Aorta (tissue), 5 donors: Measurements from ENCODE around the gene ANKRD36C. TPM values are rescaled to one million over a fixed set of nuclear protein-coding genes. Genes with fewer than 3 reads are reported as not detected.
"Not testable (repeated sequence)": the region's sequence is repeated elsewhere in the genome, so short reads cannot be mapped to it uniquely, and the experiment has no call there.

Source experiments
- ATAC-seq: fragments of 200-7000 bp; cut with Tn5 transposase; one replicate; pipeline ENCODE4 v1.9.1; 2022; ENCODE audit warnings: moderate library complexity; ENCODE audit not compliant: low FRiP score
- DNase-seq, 2 donors: peaks; one replicate each; pipeline ENCODE4 v3.0.0-alpha.2; 2020
- H3K27ac ChIP-seq, 2 donors: one replicate each; pipeline ENCODE4 v1.5.1; 2013; ENCODE audit warnings: low read length in 2 of 2, mild to moderate bottlenecking in 2 of 2, moderate library complexity in 2 of 2, control low read depth in 1 of 2, inconsistent platforms in 1 of 2, low read depth in 1 of 2
- H3K27me3 ChIP-seq, 2 donors: one replicate each; pipeline ENCODE4 v1.6.1; 2013; ENCODE audit warnings: control low read depth in 1 of 2, low read length in 1 of 2, mild to moderate bottlenecking in 1 of 2, moderate library complexity in 1 of 2; ENCODE audit not compliant: insufficient read depth in 2 of 2, control insufficient read depth in 1 of 2
- H3K36me3 ChIP-seq, 2 donors: one replicate each; pipeline ENCODE4 v1.6.1; 2013; ENCODE audit warnings: control low read depth in 1 of 2, low read length in 1 of 2, mild to moderate bottlenecking in 1 of 2; ENCODE audit not compliant: insufficient read depth in 2 of 2, control insufficient read depth in 1 of 2
- H3K4me1 ChIP-seq, 2 donors: one replicate each; pipeline ENCODE4 v1.6.1; 2013; ENCODE audit warnings: low read length in 2 of 2, control low read depth in 1 of 2, mild to moderate bottlenecking in 1 of 2, moderate library complexity in 1 of 2; ENCODE audit not compliant: insufficient read depth in 2 of 2, control insufficient read depth in 1 of 2
- H3K4me3 ChIP-seq, 2 donors: one replicate each; pipeline ENCODE4 v1.5.1; 2013; ENCODE audit warnings: low read length in 2 of 2, control low read depth in 1 of 2, mild to moderate bottlenecking in 1 of 2
- H3K9me3 ChIP-seq: one replicate; pipeline ENCODE4 v1.6.1; 2013; ENCODE audit warnings: mild to moderate bottlenecking, low read length; ENCODE audit not compliant: control insufficient read depth
- WGBS, 2 donors: extraction: QIAGEN DNeasy Blood & Tissue Kit; methylation state at CpG; one replicate each; pipeline ENCODE4 v1.1.7; 2013; 5-methylcytosine and 5-hydroxymethylcytosine counted together
- intact Hi-C, 2 donors: fragments of 100-400 bp; cut with DNase I; formaldehyde crosslinking; loops; one replicate each; pipeline versions ENCODE4 v1.14.2 to v1.15.0; 2022
- polyA plus RNA-seq, 2 donors: library from polyadenylated mRNA; stranded (reverse); fragments of 200-250 nt; gene quantifications; one replicate each; pipeline ENCODE4 v1.2.3, GENCODE V29; 2013
- total RNA-seq, 2 donors: library from RNA; stranded (reverse); fragmentation: NEBNext Ultra II Directional; extraction: Animal tissue kit (Norgen Biotek cat#: 25700); gene quantifications; one replicate each; pipeline ENCODE4 v1.2.1, GENCODE V29; 2021
- donor health status: healthy with polysubstance abuse.
- donor health status: Bipolar disorder and iron deficiency.
- donor health status: DM: no; HTN: no; CAD: no.
- donor health status: DM: no; HTN: no; CAD: no.
- donor health status: DM: yes; HTN: yes; CAD: no.

Gene ANKRD36C
- total and polyA plus RNA-seq, 4 donors, result 1.4 to 81.1 (median 28.5) TPM

- H3K9me3 ChIP-seq, H3K27me3 ChIP-seq, ATAC-seq, H3K36me3 ChIP-seq, H3K4me1 ChIP-seq, DNase-seq, H3K27ac ChIP-seq, H3K4me3 ChIP-seq: not testable (repeated sequence)
- intact Hi-C loops, result loop anchor here in 1 of 2 donors (10.0 kb wide), 1 partner anchor 151 kb away; no protein-coding TSS in a partner anchor
- 82 to 85% methylated on average over 6 to 7 of the region's 7 CpGs for WGBS, 2 donors
Observed at GRCh38 chr2:96023701-96024100, 32.1 kb upstream of the ANKRD36C start.

- H3K36me3 ChIP-seq, H3K4me1 ChIP-seq, H3K4me3 ChIP-seq, H3K27me3 ChIP-seq, H3K27ac ChIP-seq, H3K9me3 ChIP-seq: not testable (repeated sequence)
- WGBS, 2 donors, result 62 to 68% methylated on average over 14 of the region's 19 CpGs
- ATAC-seq, result peak; percentile 88
- peak; percentile 89 to 91 for DNase-seq
- intact Hi-C loops, result loop anchor here in 1 of 2 donors (10.0 kb wide), 1 partner anchor 152 kb away; no protein-coding TSS in a partner anchor
Observed at GRCh38 chr2:96022701-96023447, 31.2 kb upstream of the ANKRD36C start.

- not testable (repeated sequence) for DNase-seq
- intact Hi-C loops, result loop anchor here in 1 of 2 donors (10.0 kb wide), 1 partner anchor 153 kb away; no protein-coding TSS in a partner anchor
- 89 to 95% methylated on average over 5 to 7 of the region's 7 CpGs for WGBS, 2 donors
Observed at GRCh38 chr2:96022126-96022525, 30.5 kb upstream of the ANKRD36C start.

GRCh38 chr2:96021142-96021541 lies 29.5 kb upstream of the ANKRD36C start:
- not testable (repeated sequence) for ATAC-seq, H3K36me3 ChIP-seq, H3K27me3 ChIP-seq, DNase-seq, H3K9me3 ChIP-seq, H3K4me1 ChIP-seq, H3K4me3 ChIP-seq, H3K27ac ChIP-seq
- WGBS, 2 donors, result 94% methylated on average over 4 of the region's 4 CpGs
- intact Hi-C loops, result loop anchor here in 1 of 2 donors (10.0 kb wide), 1 partner anchor 154 kb away; no protein-coding TSS in a partner anchor

More at GRCh38 chr2:96022126-96022525, 30.5 kb upstream of the ANKRD36C start:
- H3K27me3 ChIP-seq, H3K4me3 ChIP-seq, H3K9me3 ChIP-seq, H3K4me1 ChIP-seq, H3K36me3 ChIP-seq, H3K27ac ChIP-seq, ATAC-seq: not testable (repeated sequence)

- ATAC-seq, H3K4me1 ChIP-seq, H3K27ac ChIP-seq, H3K9me3 ChIP-seq, H3K36me3 ChIP-seq, H3K4me3 ChIP-seq, H3K27me3 ChIP-seq, DNase-seq: not testable (repeated sequence)
- intact Hi-C loops, result loop anchor here in 1 of 2 donors (10.0 kb wide), 1 partner anchor 155 kb away; no protein-coding TSS in a partner anchor
- 48 to 63% methylated on average over 3 to 4 of the region's 9 CpGs for WGBS, 2 donors
Observed at GRCh38 chr2:96019909-96020590, 28.4 kb upstream of the ANKRD36C start.

GRCh38 chr2:96016321-96016720 lies 24.7 kb upstream of the ANKRD36C start:
- DNase-seq, ATAC-seq, intact Hi-C loops, H3K4me1 ChIP-seq, H3K9me3 ChIP-seq, H3K27me3 ChIP-seq, H3K27ac ChIP-seq, H3K4me3 ChIP-seq, H3K36me3 ChIP-seq: not testable (repeated sequence)
- WGBS, 2 donors, result 58 to 70% methylated on average over 3 of the region's 4 CpGs

- H3K4me3 ChIP-seq, DNase-seq, H3K27me3 ChIP-seq, H3K36me3 ChIP-seq, intact Hi-C loops, H3K9me3 ChIP-seq, H3K4me1 ChIP-seq, H3K27ac ChIP-seq, ATAC-seq: not testable (repeated sequence)
- 76 to 100% methylated on average over 1 of the region's 1 CpG for whole genome bisulfite sequencing, 2 donors
Observed at GRCh38 chr2:96012792-96013264, 21.2 kb upstream of the ANKRD36C start.

- H3K4me3 ChIP-seq, H3K9me3 ChIP-seq, intact Hi-C loops, DNase-seq, H3K36me3 ChIP-seq, ATAC-seq, H3K4me1 ChIP-seq, H3K27ac ChIP-seq, H3K27me3 ChIP-seq: not testable (repeated sequence)
- WGBS, 2 donors, result 48 to 57% methylated on average over 8 of the region's 8 CpGs
Observed at GRCh38 chr2:96012086-96012791, 20.6 kb upstream of the ANKRD36C start.
